Bronchial epithelial cell (primary cell): Measurements from ENCODE around the gene SERHL2. TPM values are rescaled to one million over a fixed set of nuclear protein-coding genes. Genes with fewer than 3 reads are reported as not detected.
"Not testable (repeated sequence)": the region's sequence is repeated elsewhere in the genome, so short reads cannot be mapped to it uniquely, and the experiment has no call there.

Experiments used
- DNase-seq: peaks from one replicate; pipeline ENCODE4 v3.0.0-alpha.2; 2010; ENCODE audit warnings: low read depth
- FAIRE-seq: peaks from 2 replicates; lab custom pipeline; 2011; peaks lifted over from hg19 to GRCh38; lab: Jason Lieb, UNC
- H3K27me3 ChIP-seq: 2 replicates; pipeline ENCODE4 v1.5.1; 2011; ENCODE audit warnings: low read length; ENCODE audit not compliant: control insufficient read depth, insufficient read depth
- H3K36me3 ChIP-seq: 2 replicates; pipeline ENCODE4 v1.5.1; 2011; ENCODE audit warnings: low read length; ENCODE audit not compliant: control insufficient read depth, insufficient read depth
- H3K4me3 ChIP-seq: 2 replicates; pipeline ENCODE4 v1.5.1; 2011; ENCODE audit warnings: mild to moderate bottlenecking, low read depth, low read length, control low read depth
- total RNA-seq: library from RNA; depleted of rRNA; stranded (reverse); fragments of >200 nt; gene quantifications from 2 replicates; pipeline ENCODE4 v1.2.1, GENCODE V29; 2014
- TF ChIP-seq, protein P1 (sequence below): IDR thresholded peaks from 2 replicates; pipeline ENCODE4 v1.5.1; 2011; ENCODE audit warnings: mild to moderate bottlenecking, moderate library complexity, low read length, control low read depth, inconsistent platforms; ENCODE audit not compliant: insufficient read depth, severe bottlenecking

Gene SERHL2
- total RNA-seq, 1 donor from 2014 or later: 0.79 TPM

DNA sequence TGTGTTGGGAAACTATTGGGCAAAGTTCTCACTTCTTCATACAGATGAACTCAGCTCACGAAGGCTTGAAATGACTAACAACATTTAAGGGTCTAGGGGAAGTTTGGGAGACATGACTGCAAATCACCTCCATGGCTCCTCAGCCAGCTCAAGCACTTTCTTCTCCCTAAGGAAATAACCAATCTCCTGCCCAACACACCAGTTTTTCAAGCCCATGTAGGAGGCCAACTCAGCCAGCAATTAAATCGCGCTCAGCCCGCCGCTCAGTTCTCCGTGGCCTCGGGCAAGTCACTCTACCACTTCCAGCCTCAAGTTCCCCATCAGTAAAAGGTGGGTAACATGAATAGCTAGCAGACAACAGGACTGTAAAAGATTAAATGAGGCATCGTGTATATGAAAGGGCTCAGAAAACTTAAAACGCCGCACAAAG is 60.1 kb downstream of the SERHL2 start:
- peak; percentile 40 for DNase-seq
- Histone ChIP-seq H3K4me3 (peak overlapping the region; percentile 71), H3K36me3 (peaks cover 3% of the 10 kb centered on the region), H3K27me3 (no peaks in the 10 kb centered on the region)
- FAIRE-seq: no peak
- TF ChIP-seq, protein P1, sequence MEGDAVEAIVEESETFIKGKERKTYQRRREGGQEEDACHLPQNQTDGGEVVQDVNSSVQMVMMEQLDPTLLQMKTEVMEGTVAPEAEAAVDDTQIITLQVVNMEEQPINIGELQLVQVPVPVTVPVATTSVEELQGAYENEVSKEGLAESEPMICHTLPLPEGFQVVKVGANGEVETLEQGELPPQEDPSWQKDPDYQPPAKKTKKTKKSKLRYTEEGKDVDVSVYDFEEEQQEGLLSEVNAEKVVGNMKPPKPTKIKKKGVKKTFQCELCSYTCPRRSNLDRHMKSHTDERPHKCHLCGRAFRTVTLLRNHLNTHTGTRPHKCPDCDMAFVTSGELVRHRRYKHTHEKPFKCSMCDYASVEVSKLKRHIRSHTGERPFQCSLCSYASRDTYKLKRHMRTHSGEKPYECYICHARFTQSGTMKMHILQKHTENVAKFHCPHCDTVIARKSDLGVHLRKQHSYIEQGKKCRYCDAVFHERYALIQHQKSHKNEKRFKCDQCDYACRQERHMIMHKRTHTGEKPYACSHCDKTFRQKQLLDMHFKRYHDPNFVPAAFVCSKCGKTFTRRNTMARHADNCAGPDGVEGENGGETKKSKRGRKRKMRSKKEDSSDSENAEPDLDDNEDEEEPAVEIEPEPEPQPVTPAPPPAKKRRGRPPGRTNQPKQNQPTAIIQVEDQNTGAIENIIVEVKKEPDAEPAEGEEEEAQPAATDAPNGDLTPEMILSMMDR: no peak

DNA sequence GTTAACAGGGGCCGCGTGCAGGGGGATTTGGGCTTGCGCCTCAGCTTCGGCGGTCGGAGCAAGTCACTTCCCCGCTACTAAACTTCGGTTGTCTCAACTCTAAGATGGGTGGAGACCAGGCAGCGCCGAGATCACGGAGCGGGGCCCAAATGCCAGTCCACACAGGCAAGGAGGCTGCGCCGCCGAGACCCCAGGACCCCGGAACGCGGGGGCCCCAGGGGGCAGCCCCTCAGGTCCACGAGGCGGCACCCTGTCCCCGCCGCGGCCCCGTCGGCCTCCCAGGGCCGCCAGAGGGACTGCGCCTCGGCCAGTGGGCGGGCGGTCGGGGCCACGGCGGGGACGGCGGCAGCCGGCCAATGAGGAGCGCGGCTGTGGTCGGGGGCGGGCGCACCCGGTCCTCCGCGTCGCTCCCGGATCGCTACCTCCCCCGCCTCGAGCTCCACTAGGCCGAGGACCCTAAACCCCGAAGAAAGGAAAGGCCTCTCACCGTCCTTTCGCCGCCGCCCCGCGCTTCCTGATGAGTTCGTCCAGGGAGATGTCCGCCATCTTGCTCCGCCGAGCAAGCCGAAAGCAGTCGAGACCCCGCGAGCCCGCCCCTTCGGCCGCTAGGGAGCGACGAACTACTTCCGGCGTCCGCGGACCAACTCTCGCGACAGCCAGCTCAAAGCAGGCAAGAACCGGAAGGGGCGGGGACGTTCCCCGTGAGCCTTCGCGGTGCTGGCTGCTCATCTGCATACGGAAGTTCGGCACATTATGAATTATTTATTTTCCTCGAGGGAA is 60.7 kb downstream of the SERHL2 start, which contains the start of gene POLDIP3:
TSS of gene POLDIP3 (minus strand) at position 572 of the 780 bp plus-strand sequence. CDS start at position 546, 26 bp downstream.
- peak within 1 kb of the TSS; percentile 71 for H3K4me3 ChIP-seq
- TF ChIP-seq, protein P1: peak; percentile 43
- FAIRE-seq (no peak), DNase-seq (peak; percentile 89)
- no peaks in the 10 kb centered on the region for H3K27me3 ChIP-seq
- H3K36me3 ChIP-seq: peaks cover 4% of the 10 kb centered on the region

DNA sequence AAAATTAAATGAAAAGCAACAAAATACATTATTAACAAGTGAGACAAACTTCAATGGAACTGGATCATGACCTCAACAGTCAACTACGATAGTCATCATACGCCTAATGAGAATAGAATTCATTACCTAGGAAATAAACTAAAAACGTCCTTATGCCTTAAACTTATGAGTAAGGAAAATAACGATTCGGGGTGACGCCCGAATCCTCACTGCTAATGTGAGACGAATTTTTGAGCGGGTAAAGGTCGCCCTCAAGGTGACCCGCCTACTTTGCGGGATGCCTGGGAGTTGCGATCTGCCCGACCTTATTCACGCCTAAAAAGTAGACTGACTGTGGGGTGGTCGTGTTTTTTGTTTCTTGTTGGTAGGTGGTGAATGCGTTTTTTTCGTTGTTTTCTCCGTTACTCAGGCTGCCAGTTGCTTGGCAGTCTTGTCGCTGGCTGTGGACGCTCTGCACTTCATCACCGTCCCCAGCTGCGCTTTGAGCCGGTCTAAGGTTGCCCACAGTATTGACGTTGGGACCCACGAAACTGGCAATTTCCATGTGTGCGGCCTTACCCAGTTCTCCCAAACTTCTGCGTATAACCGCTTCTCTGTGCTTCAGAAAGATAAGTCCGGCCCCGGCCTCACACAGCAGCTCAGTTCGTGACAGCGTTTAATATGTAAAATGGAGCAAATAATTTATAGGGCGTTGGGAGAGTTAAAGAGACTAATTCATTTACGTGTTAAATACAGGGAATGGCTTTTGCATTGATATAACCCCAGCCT is 61.5 kb downstream of the SERHL2 start:
- no peaks in the 10 kb centered on the region for H3K27me3 ChIP-seq
- peaks cover 8% of the 10 kb centered on the region for H3K36me3 ChIP-seq
- peak overlapping the region; percentile 71 for H3K4me3 ChIP-seq
- DNase-seq (peak; percentile 96), FAIRE-seq (peak; percentile 97)
- TF ChIP-seq, protein P1: no peak

DNA sequence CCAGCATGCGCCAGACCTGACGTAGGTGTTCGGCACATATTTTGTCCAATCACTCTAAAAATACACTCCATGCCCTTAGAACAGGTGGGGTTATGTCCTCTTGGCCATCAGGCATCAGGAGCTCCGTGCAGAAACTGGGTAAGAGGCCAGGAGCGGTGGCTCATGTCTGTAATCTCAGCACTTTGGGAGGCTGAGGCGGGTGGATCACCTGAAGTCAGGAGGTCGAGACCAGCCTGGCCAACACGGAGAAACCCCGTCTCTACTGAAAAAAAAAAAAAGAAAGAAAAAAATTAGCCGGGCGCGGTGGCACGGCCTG is 62.1 kb downstream of the SERHL2 start:
- FAIRE-seq, DNase-seq, H3K27me3 ChIP-seq, H3K36me3 ChIP-seq: not testable (repeated sequence)
- H3K4me3 ChIP-seq: peak overlapping the region; percentile 71

DNA sequence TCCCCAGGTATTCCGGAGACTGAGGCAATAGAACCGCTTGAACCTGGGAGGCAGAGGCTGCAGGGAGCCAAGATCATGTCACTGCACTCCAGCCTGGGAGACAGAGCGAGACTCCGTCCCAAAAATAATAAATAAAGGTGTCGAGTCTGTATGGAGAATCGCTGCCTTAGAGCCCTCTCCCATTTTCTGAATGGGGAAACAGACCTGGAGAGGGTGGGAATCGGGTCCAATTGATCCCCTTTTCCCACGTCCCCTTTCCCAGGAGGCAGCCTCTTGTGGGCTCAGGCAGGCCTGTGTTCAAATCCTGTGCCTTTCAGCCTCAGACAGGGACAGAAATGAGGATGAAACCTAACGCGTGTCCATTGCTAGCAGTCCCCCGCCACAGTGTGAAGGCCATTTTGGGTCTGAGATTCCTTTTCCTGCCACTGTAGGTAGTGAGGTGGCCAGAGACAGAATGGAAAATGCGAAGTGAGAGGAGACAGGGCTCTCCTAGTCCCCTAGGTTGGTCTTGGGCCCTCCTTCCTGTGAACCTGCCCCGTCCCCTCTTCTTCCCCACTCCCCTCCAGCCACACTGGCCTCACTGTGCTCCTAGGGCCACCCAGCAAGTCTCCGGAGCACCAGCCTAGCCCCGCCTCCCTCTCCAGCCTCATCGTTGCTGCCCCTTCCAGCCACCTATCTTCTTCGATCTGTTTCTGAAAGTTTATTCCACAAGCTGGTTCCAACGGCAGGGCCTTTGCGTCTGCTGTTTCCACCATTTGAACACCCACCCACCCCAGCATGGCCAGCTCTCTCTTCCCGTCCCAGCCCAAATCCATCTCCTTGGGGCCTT is 63.6 kb downstream of the SERHL2 start:
- FAIRE-seq (no peak), DNase-seq (no peak)
- Histone ChIP-seq H3K27me3 (no peaks in the 10 kb centered on the region), H3K4me3 (no peak overlapping the region), H3K36me3 (peaks cover 9% of the 10 kb centered on the region)
- TF ChIP-seq, protein P1: no peak
